GM21786 (cell line): ENCODE measurements around the gene ALDH6A1.

ENCODE experiments used
- ATAC-seq: cut with Tn5 transposase; IDR thresholded peaks from one replicate; pipeline ENCODE4 v1.9.1; 2021; ENCODE audit not compliant: unreplicated experiment

ALDH6A1 gene

GRCh38 chr14:74049876-74050495, 34.3 kb downstream of the ALDH6A1 start:
- ATAC-seq: no peak

GRCh38 chr14:74048281-74048680, 36.0 kb downstream of the ALDH6A1 start:
- no peak for ATAC-seq

GRCh38 chr14:74045522-74045921, 38.7 kb downstream of the ALDH6A1 start:
- no peak for ATAC-seq

- ATAC-seq: no peak
These were observed 42.0 kb downstream of the ALDH6A1 start for GRCh38 chr14:74042296-74042695.

- ATAC-seq: no peak
These were observed 46.0 kb downstream of the ALDH6A1 start for GRCh38 chr14:74038020-74038859.

- no peak for ATAC-seq
These were observed 48.7 kb downstream of the ALDH6A1 start for GRCh38 chr14:74035556-74035955.

GRCh38 chr14:74034572-74034971, 49.7 kb downstream of the ALDH6A1 start:
- ATAC-seq: no peak

GRCh38 chr14:74029136-74029535, 55.1 kb downstream of the ALDH6A1 start:
- ATAC-seq: no peak

GRCh38 chr14:74022346-74022745, 61.9 kb downstream of the ALDH6A1 start:
- ATAC-seq: no peak

- ATAC-seq: no peak
These were observed 64.7 kb downstream of the ALDH6A1 start for GRCh38 chr14:74019408-74020137.

GRCh38 chr14:74018586-74019407, 65.5 kb downstream of the ALDH6A1 start, which contains the start of the genes BBOF1 and ENTPD5:
Gene BBOF1 (plus strand): TSS chr14:74019349. CDS start chr14:74019479, 130 bp downstream.
Gene ENTPD5 (minus strand): TSS chr14:74019288. CDS start chr14:73988102, 31,186 bp downstream.
- ATAC-seq: peak; percentile 84

- ATAC-seq: no peak
These were observed 66.1 kb downstream of the ALDH6A1 start for GRCh38 chr14:74018174-74018585.

GRCh38 chr14:74015963-74016362, 68.3 kb downstream of the ALDH6A1 start:
- ATAC-seq: no peak

- no peak for ATAC-seq
These were observed 69.1 kb downstream of the ALDH6A1 start for GRCh38 chr14:74015176-74015575.

GRCh38 chr14:74014299-74014698, 70.0 kb downstream of the ALDH6A1 start:
- ATAC-seq: no peak

GRCh38 chr14:74008843-74009499, 75.3 kb downstream of the ALDH6A1 start:
- no peak for ATAC-seq
